Left lung (tissue), 10 donors: ENCODE measurements around the gene LMF1. TPM values are rescaled to one million over a fixed set of nuclear protein-coding genes. Genes with fewer than 3 reads are reported as not detected.
A peak's percentile ranks its signal among the peaks of the same experiment; 100 is the strongest.

Experiments used
- ATAC-seq: fragments of 200-7000 bp; cut with Tn5 transposase; one replicate; pipeline ENCODE4 v1.9.1; 2020; ENCODE audit warnings: moderate library complexity
- DNase-seq, 4 donors: peaks; one replicate each; pipeline ENCODE4 v3.0.0-alpha.2; 2013 to 2020
- H3K27ac ChIP-seq, 2 donors: fragments of 200-600 bp; sonication (generic) in 1 of 2; one replicate each; pipeline versions ENCODE4 v1.5.0 to v1.8.0; 2020 to 2021
- H3K27me3 ChIP-seq, 2 donors: fragments of 200-600 bp; sonication (generic) in 1 of 2; one replicate each; pipeline versions ENCODE4 v1.5.0 to v1.8.0; 2020 to 2021
- H3K36me3 ChIP-seq, 2 donors: fragments of 200-600 bp; sonication (generic) in 1 of 2; one replicate each; pipeline versions ENCODE4 v1.5.0 to v1.8.0; 2020 to 2021
- H3K4me1 ChIP-seq, 2 donors: fragments of 200-600 bp; one replicate each; pipeline ENCODE4 v1.8.0; 2021
- H3K4me3 ChIP-seq, 2 donors: fragments of 200-600 bp; sonication (generic) in 1 of 2; one replicate each; pipeline versions ENCODE4 v1.5.0 to v1.8.0; 2020 to 2021; ENCODE audit warnings: mild to moderate bottlenecking in 1 of 2
- H3K9me3 ChIP-seq, 2 donors: fragments of 200-600 bp; sonication (generic) in 1 of 2; one replicate each; pipeline versions ENCODE4 v1.5.0 to v1.8.0; 2020 to 2021
- intact Hi-C, 2 donors: fragments of 100-400 bp; cut with DNase I; formaldehyde crosslinking; loops; one replicate each; pipeline versions ENCODE4 v1.11.2 to v1.14.2; 2022
- polyA plus RNA-seq, 6 donors: library from polyadenylated mRNA; unstranded; fragments of 120-200 nt; gene quantifications; one replicate each; pipeline ENCODE4 v1.2.1, GENCODE V29; 2013; ENCODE audit not compliant: insufficient read length in 6 of 6
- total RNA-seq, 2 donors: library from RNA; stranded (reverse); fragmentation: NEBNext Ultra II Directional; extraction: Animal tissue kit (Norgen Biotek cat#: 25700); gene quantifications; one replicate each; pipeline ENCODE4 v1.2.1, GENCODE V29; 2021
- TF ChIP-seq, protein P1 (sequence below), 2 donors: fragments of 200-600 bp; sonication (generic) in 1 of 2; IDR thresholded peaks; one replicate each; pipeline versions ENCODE4 v1.5.0 to v1.8.0; 2021; ENCODE audit warnings: antibody characterized with exemption in 2 of 2
- donor health status: DM: no; HTN: yes; CAD: no.
- donor health status: DM: no; HTN: no; CAD: no.

LMF1 gene
- total and polyA plus RNA-seq, 8 donors, result 15.5 to 23.1 (median 20.4) TPM

DNA sequence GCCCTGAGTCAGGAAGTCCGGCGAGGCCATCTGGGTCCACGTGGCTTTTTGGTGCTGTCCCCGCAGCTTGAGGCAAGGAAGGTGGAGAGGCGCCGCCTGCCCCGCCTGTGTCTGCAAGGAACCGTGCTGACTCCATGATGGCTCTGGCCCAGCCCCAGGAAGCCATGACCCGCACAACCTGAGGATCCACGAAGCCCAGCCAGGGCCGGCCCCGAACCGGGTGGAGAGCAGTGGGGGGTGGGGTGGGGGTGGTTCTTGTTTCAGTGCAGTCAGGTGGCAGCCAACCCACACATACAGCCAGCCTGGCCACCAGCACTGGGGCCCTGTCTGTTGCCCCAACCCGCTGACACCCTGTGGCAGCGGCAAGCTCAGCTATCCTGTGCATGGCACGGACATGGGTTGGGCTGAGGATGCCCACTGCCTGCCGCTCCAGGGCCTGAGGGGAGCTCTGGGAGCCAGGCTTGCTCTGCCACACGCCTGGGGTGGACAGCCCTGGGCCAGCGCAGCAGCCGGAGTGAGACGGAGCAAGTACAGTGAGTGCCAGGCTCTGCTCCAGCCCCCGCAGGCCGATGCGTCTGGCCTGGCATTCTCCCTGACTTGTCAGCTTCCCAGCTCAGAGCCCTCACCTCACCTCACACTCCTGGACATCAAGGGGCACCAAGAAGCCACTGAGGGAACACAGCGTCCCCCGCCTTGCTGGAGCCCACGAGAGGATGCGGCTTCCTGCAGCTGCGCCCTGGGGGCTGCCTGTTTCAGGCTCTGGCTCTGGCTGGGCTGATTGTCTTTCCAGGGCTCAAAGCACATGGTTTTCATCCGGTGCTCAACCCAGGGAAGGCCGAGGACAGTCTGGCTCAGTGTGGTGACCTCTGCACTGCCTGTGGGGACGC, 68.8 kb downstream of the LMF1 start:
- peak in 1 of 4 donors; percentile 68 for DNase-seq
- ATAC-seq, result no peak
- TF ChIP-seq, protein P1, sequence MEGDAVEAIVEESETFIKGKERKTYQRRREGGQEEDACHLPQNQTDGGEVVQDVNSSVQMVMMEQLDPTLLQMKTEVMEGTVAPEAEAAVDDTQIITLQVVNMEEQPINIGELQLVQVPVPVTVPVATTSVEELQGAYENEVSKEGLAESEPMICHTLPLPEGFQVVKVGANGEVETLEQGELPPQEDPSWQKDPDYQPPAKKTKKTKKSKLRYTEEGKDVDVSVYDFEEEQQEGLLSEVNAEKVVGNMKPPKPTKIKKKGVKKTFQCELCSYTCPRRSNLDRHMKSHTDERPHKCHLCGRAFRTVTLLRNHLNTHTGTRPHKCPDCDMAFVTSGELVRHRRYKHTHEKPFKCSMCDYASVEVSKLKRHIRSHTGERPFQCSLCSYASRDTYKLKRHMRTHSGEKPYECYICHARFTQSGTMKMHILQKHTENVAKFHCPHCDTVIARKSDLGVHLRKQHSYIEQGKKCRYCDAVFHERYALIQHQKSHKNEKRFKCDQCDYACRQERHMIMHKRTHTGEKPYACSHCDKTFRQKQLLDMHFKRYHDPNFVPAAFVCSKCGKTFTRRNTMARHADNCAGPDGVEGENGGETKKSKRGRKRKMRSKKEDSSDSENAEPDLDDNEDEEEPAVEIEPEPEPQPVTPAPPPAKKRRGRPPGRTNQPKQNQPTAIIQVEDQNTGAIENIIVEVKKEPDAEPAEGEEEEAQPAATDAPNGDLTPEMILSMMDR (IDR thresholded peaks at IDR 0.05), result no peak
- Histone ChIP-seq H3K36me3 (no peaks in the 10 kb centered on the region), H3K9me3 (peaks cover 0 to 6% of the 10 kb centered on the region in 2 donors), H3K27me3 (no peaks in the 10 kb centered on the region), H3K27ac (no peak overlapping the region), H3K4me3 (no peak overlapping the region), H3K4me1 (no peaks in the 10 kb centered on the region)
- intact Hi-C loops, result no loop called here

DNA sequence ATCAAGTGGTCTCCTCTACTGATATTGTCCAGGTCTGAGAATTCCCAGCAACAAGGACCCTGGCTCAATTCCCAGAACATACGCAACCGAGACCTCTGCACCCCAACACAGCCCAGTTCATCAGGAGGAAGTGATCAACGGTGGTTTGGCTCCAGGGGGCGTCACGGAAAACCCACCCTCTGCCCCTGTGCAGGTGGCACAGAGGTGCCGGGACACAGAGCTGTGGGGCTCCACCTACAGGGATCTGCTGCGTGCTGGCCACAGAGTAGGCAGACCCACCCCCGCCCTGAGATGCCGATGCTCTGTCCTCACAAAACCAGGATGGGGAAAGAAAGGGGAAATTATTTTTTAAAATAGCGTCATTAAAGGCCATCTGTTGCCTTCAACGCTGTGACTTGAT, 69.6 kb downstream of the LMF1 start:
- Histone ChIP-seq H3K27ac (no peak overlapping the region), H3K4me1 (no peaks in the 10 kb centered on the region), H3K4me3 (no peak overlapping the region), H3K9me3 (no peaks in the 10 kb centered on the region), H3K27me3 (no peaks in the 10 kb centered on the region), H3K36me3 (no peaks in the 10 kb centered on the region)
- intact Hi-C loops, result no loop called here
- DNase-seq, result peak in 1 of 4 donors; percentile 55
- TF ChIP-seq, protein P1 (IDR thresholded peaks at IDR 0.05), result no peak
- ATAC-seq, result no peak

DNA sequence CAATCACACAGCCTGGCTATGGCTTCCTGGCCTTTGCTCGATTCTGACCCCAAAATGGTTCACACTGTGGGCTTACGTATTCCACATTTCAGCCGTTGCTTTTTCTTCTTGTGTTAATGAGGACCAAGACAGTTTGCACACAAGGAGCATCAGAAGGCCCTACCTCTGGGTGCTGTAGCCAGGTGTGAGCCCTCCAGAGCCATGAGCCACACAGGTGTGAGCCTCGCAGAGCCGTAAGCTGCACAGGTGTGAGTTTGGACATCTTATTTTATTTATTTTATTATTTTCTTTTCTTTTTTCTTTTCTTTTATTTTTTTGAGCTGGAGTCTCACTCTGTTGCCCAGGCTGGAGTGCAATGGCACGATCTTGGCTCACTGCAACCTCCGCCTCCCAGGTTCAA, 70.6 kb downstream of the LMF1 start:
- TF ChIP-seq, protein P1 (IDR thresholded peaks at IDR 0.05), result no peak
- no peak overlapping the region for H3K4me3 ChIP-seq
- H3K4me1 ChIP-seq, result no peaks in the 10 kb centered on the region
- no peaks in the 10 kb centered on the region for H3K9me3 ChIP-seq
- no peak overlapping the region for H3K27ac ChIP-seq
- no peak for ATAC-seq
- H3K27me3 ChIP-seq, result no peaks in the 10 kb centered on the region
- intact Hi-C loops, result no loop called here
- DNase-seq, result peak in 1 of 4 donors; percentile 15
- H3K36me3 ChIP-seq, result no peaks in the 10 kb centered on the region

DNA sequence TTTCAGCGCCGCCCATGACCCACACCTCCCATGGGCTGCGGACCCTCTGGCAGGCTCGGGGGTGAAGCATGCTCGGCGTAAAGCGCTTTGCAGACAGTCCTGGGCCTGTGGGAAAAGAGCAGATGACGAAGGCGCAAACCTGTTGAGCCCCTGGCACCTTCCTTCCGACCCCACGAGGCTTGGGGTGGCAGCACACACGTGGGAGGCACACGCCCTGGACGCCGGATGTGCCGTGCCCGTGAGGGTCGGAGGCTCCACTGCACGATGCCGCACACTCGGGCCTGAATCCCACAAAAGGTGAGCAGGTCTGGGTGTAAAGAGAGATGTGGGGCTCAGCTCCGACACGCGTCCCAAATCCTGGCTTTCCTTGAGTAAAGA, 71.1 kb downstream of the LMF1 start:
- ATAC-seq (no peak), DNase-seq (peak in 1 of 4 donors; percentile 62)
- Histone ChIP-seq H3K4me1 (no peaks in the 10 kb centered on the region), H3K27me3 (no peaks in the 10 kb centered on the region), H3K36me3 (no peaks in the 10 kb centered on the region), H3K9me3 (no peaks in the 10 kb centered on the region), H3K27ac (no peak overlapping the region), H3K4me3 (no peak overlapping the region)
- TF ChIP-seq, protein P1 (IDR thresholded peaks at IDR 0.05), result no peak
- intact Hi-C loops, result no loop called here

DNA sequence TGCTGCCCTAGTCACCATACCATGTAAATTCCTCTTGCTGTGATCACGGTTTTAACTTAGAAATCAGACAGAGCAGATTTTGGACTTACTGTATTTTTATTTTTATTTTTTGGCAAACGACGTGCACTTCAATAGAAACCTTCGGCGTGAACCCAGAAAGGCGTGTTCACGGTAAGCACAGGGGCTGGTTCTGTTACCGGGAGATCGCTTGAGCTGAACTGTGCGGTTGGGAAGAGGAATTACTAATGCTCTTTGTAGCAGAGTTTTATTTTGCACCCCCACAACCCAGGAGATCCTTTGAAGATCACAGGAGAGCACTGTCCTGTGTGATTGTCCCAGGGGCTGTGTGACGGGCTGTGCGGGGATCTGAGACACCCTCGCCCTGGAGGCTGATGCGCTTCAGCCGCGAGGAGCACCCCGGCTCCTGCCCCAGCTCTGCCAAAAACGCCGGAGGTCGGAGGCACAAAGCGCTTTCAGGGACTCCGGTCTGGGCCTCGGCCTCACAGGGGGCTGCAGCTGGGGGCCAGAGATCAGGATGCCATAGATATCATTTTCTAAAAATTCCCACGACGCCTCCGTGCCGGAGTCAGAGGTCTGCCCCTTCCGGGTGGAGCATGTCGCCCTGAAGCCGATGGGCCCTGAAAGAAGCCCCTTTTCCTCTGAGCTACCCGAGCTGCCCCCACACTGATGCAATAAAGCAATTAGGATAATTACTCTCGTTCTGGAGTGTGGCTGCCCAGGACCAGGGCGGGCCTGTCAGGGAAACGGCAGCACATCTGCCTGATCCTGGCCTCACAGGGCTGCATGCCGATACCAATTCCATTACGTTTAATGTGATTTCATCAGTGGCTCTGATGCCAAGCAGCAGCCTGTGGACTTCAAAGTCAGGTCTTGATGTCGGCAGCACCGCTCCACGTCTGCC, 71.8 kb downstream of the LMF1 start:
- intact Hi-C loops, result no loop called here
- no peaks in the 10 kb centered on the region for H3K27me3 ChIP-seq
- H3K4me3 ChIP-seq, result no peak overlapping the region
- H3K27ac ChIP-seq, result no peak overlapping the region
- H3K9me3 ChIP-seq, result no peaks in the 10 kb centered on the region
- DNase-seq, result peak in 1 of 4 donors; percentile 70
- ATAC-seq, result no peak
- TF ChIP-seq, protein P1 (IDR thresholded peaks at IDR 0.05), result no peak
- H3K4me1 ChIP-seq, result no peaks in the 10 kb centered on the region
- H3K36me3 ChIP-seq, result no peaks in the 10 kb centered on the region
